Measurements from ENCODE around the gene FMNL2. TPM values are rescaled to one million over a fixed set of nuclear protein-coding genes. Genes with fewer than 3 reads are reported as not detected.
"Not testable (repeated sequence)": the region's sequence is repeated elsewhere in the genome, so short reads cannot be mapped to it uniquely, and the experiment has no call there.

FMNL2 gene
- total RNA-seq, result not detected

- no peak for DNase-seq
These were observed at the start of gene FMNL2 for GRCh38 chr2:152335016-152335725. FMNL2 (plus strand) TSS chr2:152335174.

GRCh38 chr2:152292991-152293390, 42.0 kb upstream of the FMNL2 start:
- no peak for DNase-seq

- DNase-seq, result no peak
These were observed 37.3 kb upstream of the FMNL2 start for GRCh38 chr2:152297715-152298114.

- no peak for DNase-seq
These were observed 36.2 kb upstream of the FMNL2 start for GRCh38 chr2:152298754-152299153.

GRCh38 chr2:152301131-152301530, 33.8 kb upstream of the FMNL2 start:
- DNase-seq, result no peak

GRCh38 chr2:152303951-152304350, 31.0 kb upstream of the FMNL2 start:
- no peak for DNase-seq

- no peak for DNase-seq
These were observed 30.1 kb upstream of the FMNL2 start for GRCh38 chr2:152304836-152305235.

GRCh38 chr2:152307863-152308262, 27.1 kb upstream of the FMNL2 start:
- no peak for DNase-seq

- no peak for DNase-seq
These were observed 25.4 kb upstream of the FMNL2 start for GRCh38 chr2:152309352-152310214.

GRCh38 chr2:152319822-152320570, 15.0 kb upstream of the FMNL2 start:
- DNase-seq, result no peak

- DNase-seq, result no peak
These were observed 14.2 kb upstream of the FMNL2 start for GRCh38 chr2:152320814-152321213.

- DNase-seq, result no peak
These were observed 12.8 kb upstream of the FMNL2 start for GRCh38 chr2:152322222-152322621.

- DNase-seq, result not testable (repeated sequence)
These were observed 9.8 kb upstream of the FMNL2 start for GRCh38 chr2:152325126-152325525.

GRCh38 chr2:152326710-152327109, 8.3 kb upstream of the FMNL2 start:
- no peak for DNase-seq

- no peak for DNase-seq
These were observed 7.0 kb upstream of the FMNL2 start for GRCh38 chr2:152328013-152328412.

GRCh38 chr2:152330235-152330866, 4.6 kb upstream of the FMNL2 start:
- no peak for DNase-seq

GRCh38 chr2:152334701-152335015, 316 bp upstream of the FMNL2 start:
- no peak for DNase-seq

- no peak for DNase-seq
These were observed 748 bp downstream of the FMNL2 start for GRCh38 chr2:152335726-152336118.

GRCh38 chr2:152336119-152336853, 1.3 kb downstream of the FMNL2 start:
- no peak for DNase-seq

- DNase-seq, result no peak
These were observed 2.0 kb downstream of the FMNL2 start for GRCh38 chr2:152336854-152337510.

GRCh38 chr2:152337511-152337903, 2.5 kb downstream of the FMNL2 start:
- DNase-seq, result no peak

Data from effector CD4-positive, alpha-beta T cell (primary cell).